CD14-positive monocyte (primary cell): Measurements from ENCODE around the gene MARVELD1. TPM values are rescaled to one million over a fixed set of nuclear protein-coding genes. Genes with fewer than 3 reads are reported as not detected.

Experiments
- DNase-seq, 3 donors: peaks; one replicate each; pipeline ENCODE4 v3.0.0-alpha.2; 2011 to 2022
- H2AFZ ChIP-seq: 2 replicates; pipeline ENCODE4 v1.6.0; 2012; ENCODE audit warnings: mild to moderate bottlenecking, low read depth, low read length, inconsistent platforms; ENCODE audit not compliant: insufficient read depth, poor library complexity, severe bottlenecking
- H3K27ac ChIP-seq, 2 donors: 1 replicate in 1 of 2; 2 replicates in 1 of 2; pipeline ENCODE4 v1.5.1; 2012 to 2013; ENCODE audit warnings: low read length in 2 of 2, control low read depth in 1 of 2, inconsistent platforms in 1 of 2, low read depth in 1 of 2, mild to moderate bottlenecking in 1 of 2
- H3K27me3 ChIP-seq, 2 donors: one replicate each; pipeline versions ENCODE4 v1.6.0 to v1.6.1; 2011 to 2013; ENCODE audit warnings: low read length in 2 of 2; ENCODE audit not compliant: control insufficient read depth in 2 of 2, insufficient read depth in 2 of 2
- H3K36me3 ChIP-seq, 2 donors: replicated peaks in 1 of 2; 1 replicate in 1 of 2; 2 replicates in 1 of 2; pipeline versions ENCODE4 v1.5.1 to v1.6.1; 2012 to 2013; ENCODE audit warnings: low read length in 2 of 2, control low read depth in 1 of 2, inconsistent platforms in 1 of 2, mild to moderate bottlenecking in 1 of 2; ENCODE audit not compliant: insufficient read depth in 2 of 2, control insufficient read depth in 1 of 2
- H3K4me1 ChIP-seq, 2 donors: 1 replicate in 1 of 2; 2 replicates in 1 of 2; pipeline versions ENCODE4 v1.5.1 to v1.6.1; 2012 to 2013; ENCODE audit warnings: low read length in 2 of 2, control low read depth in 1 of 2, inconsistent platforms in 1 of 2, mild to moderate bottlenecking in 1 of 2, moderate library complexity in 1 of 2; ENCODE audit not compliant: insufficient read depth in 2 of 2, control insufficient read depth in 1 of 2
- H3K4me2 ChIP-seq: replicated peaks from 2 replicates; pipeline ENCODE3; 2012; ENCODE audit warnings: low read length, moderate library complexity, mild to moderate bottlenecking; ENCODE audit not compliant: poor library complexity, severe bottlenecking; ENCODE audit errors: extremely low read depth
- H3K4me3 ChIP-seq, 3 experiments: fragments of 200-600 bp in 1 of 3; sonication (generic) in 1 of 3; replicated peaks in 1 of 3; 1 replicate in 2 of 3; 2 replicates in 1 of 3; pipeline ENCODE4 v1.5.1; 2011 to 2013; ENCODE audit warnings: low read length in 3 of 3, mild to moderate bottlenecking in 3 of 3, control low read depth in 2 of 3, low read depth in 2 of 3, inconsistent platforms in 1 of 3, moderate library complexity in 1 of 3
- H3K79me2 ChIP-seq: 2 replicates; pipeline ENCODE4 v1.6.0; 2012; ENCODE audit warnings: mild to moderate bottlenecking, control low read depth, inconsistent platforms, low read length, moderate library complexity; ENCODE audit not compliant: insufficient read depth
- H3K9ac ChIP-seq: 2 replicates; pipeline ENCODE4 v1.6.0; 2017; ENCODE audit warnings: low read length, mild to moderate bottlenecking; ENCODE audit not compliant: insufficient read depth, poor library complexity, severe bottlenecking
- H3K9me3 ChIP-seq, 2 donors: replicated peaks in 1 of 2; 1 replicate in 1 of 2; 2 replicates in 1 of 2; pipeline versions ENCODE4 v1.5.1 to v1.6.1; 2012 to 2013; ENCODE audit warnings: low read length in 2 of 2, control low read depth in 1 of 2; ENCODE audit not compliant: control insufficient read depth in 1 of 2, insufficient read depth in 1 of 2
- H4K20me1 ChIP-seq: 2 replicates; pipeline ENCODE4 v1.6.0; 2012; ENCODE audit warnings: mild to moderate bottlenecking, low read length, control low read depth, moderate library complexity; ENCODE audit not compliant: insufficient read depth
- H3K27ac Mint-ChIP-seq, 7 donors: one replicate each; pipeline ENCODE4 v1.8.0; 2020; ENCODE audit warnings: mild to moderate bottlenecking in 7 of 7, mixed read lengths in 7 of 7, moderate library complexity in 6 of 7, inconsistent platforms in 2 of 7
- H3K27me3 Mint-ChIP-seq, 3 donors: one replicate each; pipeline ENCODE4 v1.8.0; 2021 to 2022; ENCODE audit warnings: low read depth in 3 of 3, mild to moderate bottlenecking in 3 of 3, mixed read lengths in 3 of 3, moderate library complexity in 3 of 3, inconsistent platforms in 1 of 3
- H3K36me3 Mint-ChIP-seq, 2 donors: one replicate each; pipeline ENCODE4 v1.8.0; 2020; ENCODE audit warnings: mixed read lengths in 2 of 2, inconsistent platforms in 1 of 2, mild to moderate bottlenecking in 1 of 2
- H3K4me1 Mint-ChIP-seq: one replicate; pipeline ENCODE4 v1.8.0; 2020; ENCODE audit warnings: mild to moderate bottlenecking, mixed read lengths
- H3K4me3 Mint-ChIP-seq, 2 donors: one replicate each; pipeline ENCODE4 v1.8.0; 2020; ENCODE audit warnings: mild to moderate bottlenecking in 2 of 2, mixed read lengths in 2 of 2, moderate library complexity in 1 of 2
- H3K9me3 Mint-ChIP-seq, 7 donors: one replicate each; pipeline ENCODE4 v1.8.0; 2020 to 2022; ENCODE audit warnings: mixed read lengths in 7 of 7, mild to moderate bottlenecking in 6 of 7, moderate library complexity in 6 of 7, inconsistent platforms in 2 of 7
- WGBS: methylation state at CpG from one replicate; pipeline ENCODE4 v1.1.5; 2013; ENCODE audit warnings: missing lambda C conversion rate; ENCODE audit not compliant: insufficient coverage; 5-methylcytosine and 5-hydroxymethylcytosine counted together
- intact Hi-C, 2 donors: fragments of 100-400 bp; cut with micrococcal nuclease; formaldehyde crosslinking; loops; one replicate each; pipeline versions ENCODE4 v1.15.0 to v1.15.1; 2023
- polyA plus RNA-seq, 3 donors: library from polyadenylated mRNA; depleted of rRNA in 1 of 3; unstranded in 2 of 3; stranded (reverse) in 1 of 3; fragments of 300-500 nt in 2 of 3; fragments of >200 nt in 1 of 3; fragmentation: Illumina TruSeq in 2 of 3; gene quantifications; 1 replicate in 2 of 3; 2 replicates in 1 of 3; pipeline ENCODE4 v1.2.3, GENCODE V29; 2012 to 2021
- TF ChIP-seq, protein P1 (sequence below): fragments of 200-600 bp; IDR thresholded peaks from one replicate; pipeline ENCODE4 v1.8.0; 2022; ENCODE audit warnings: antibody characterized with exemption, mild to moderate bottlenecking

Gene MARVELD1
- polyA plus RNA-seq, 3 donors = 3.7 to 28.0 (median 9.2) TPM

DNA sequence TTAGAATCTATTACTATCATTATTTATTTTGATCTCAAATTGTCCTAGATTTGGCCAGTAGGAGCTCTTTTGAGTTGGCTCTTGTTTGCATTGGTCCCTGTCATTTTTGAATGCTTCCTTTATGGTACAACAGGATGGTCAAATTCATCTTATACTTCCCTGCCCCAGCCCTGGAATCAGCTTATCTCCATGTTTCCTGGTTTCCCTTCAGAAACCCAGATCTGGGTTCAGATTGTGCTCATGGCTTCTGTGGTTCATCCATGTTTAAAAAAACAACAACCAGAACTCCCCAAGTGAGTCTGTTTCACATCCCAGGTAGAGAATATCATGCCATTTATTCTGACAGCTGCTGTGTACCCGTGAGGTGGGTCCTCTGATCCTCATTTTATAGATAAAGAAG, 34.0 kb downstream of the MARVELD1 start:
- H3K27ac ChIP-seq = no peak overlapping the region
- peaks cover 93 to 99% of the 10 kb centered on the region in 2 donors for H3K36me3 ChIP-seq
- H4K20me1 ChIP-seq = peaks cover 34% of the 10 kb centered on the region
- H3K27me3 Mint-ChIP-seq = no peaks in the 10 kb centered on the region
- no peak overlapping the region for H3K27ac Mint-ChIP-seq
- intact Hi-C loops = no loop called here
- 100% methylated on average over 1 of the region's 1 CpG for WGBS
- peaks cover 88 to 92% of the 10 kb centered on the region in 2 donors for H3K36me3 Mint-ChIP-seq
- H3K27me3 ChIP-seq = no peaks in the 10 kb centered on the region
- TF ChIP-seq, protein P1, sequence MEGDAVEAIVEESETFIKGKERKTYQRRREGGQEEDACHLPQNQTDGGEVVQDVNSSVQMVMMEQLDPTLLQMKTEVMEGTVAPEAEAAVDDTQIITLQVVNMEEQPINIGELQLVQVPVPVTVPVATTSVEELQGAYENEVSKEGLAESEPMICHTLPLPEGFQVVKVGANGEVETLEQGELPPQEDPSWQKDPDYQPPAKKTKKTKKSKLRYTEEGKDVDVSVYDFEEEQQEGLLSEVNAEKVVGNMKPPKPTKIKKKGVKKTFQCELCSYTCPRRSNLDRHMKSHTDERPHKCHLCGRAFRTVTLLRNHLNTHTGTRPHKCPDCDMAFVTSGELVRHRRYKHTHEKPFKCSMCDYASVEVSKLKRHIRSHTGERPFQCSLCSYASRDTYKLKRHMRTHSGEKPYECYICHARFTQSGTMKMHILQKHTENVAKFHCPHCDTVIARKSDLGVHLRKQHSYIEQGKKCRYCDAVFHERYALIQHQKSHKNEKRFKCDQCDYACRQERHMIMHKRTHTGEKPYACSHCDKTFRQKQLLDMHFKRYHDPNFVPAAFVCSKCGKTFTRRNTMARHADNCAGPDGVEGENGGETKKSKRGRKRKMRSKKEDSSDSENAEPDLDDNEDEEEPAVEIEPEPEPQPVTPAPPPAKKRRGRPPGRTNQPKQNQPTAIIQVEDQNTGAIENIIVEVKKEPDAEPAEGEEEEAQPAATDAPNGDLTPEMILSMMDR = no peak
- no peak overlapping the region for H3K4me3 ChIP-seq
- no peak for DNase-seq
- H3K9me3 Mint-ChIP-seq = no peaks in the 10 kb centered on the region
- H3K4me3 Mint-ChIP-seq = no peak overlapping the region
- peaks cover 5% of the 10 kb centered on the region for H3K79me2 ChIP-seq
- no peak overlapping the region for H3K4me2 ChIP-seq
- no peak overlapping the region for H2AFZ ChIP-seq
- no peaks in the 10 kb centered on the region for H3K9me3 ChIP-seq
- H3K9ac ChIP-seq = no peak overlapping the region
- H3K4me1 Mint-ChIP-seq = no peaks in the 10 kb centered on the region
- no peaks in the 10 kb centered on the region for H3K4me1 ChIP-seq

DNA sequence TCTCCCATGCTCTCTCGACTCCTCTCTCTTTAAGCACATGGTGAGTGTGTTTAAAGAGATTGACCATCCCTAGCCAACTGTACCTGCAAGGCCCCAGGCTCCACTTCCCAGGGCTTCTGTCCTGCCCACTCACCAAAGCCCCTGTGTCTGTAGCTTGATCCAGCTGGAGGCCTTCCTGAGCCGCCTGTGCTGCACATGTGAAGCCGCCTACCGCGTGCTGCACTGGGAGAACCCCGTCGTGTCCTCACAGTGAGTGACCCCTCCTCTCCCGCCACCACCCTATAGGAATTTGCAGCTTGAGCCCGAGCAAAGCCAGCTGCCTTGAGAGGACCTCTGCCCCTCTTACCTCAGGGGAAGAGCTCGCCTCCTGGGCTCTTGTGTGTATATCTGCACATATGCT, 34.6 kb downstream of the MARVELD1 start:
- DNase-seq = no peak
- Mint-ChIP-seq H3K27ac (no peak overlapping the region), H3K4me1 (no peaks in the 10 kb centered on the region), H3K4me3 (no peak overlapping the region), H3K27me3 (no peaks in the 10 kb centered on the region), H3K9me3 (no peaks in the 10 kb centered on the region), H3K36me3 (peaks cover 89 to 93% of the 10 kb centered on the region in 2 donors)
- no peaks in the 10 kb centered on the region for H3K4me1 ChIP-seq
- H3K9me3 ChIP-seq = no peaks in the 10 kb centered on the region
- no peak overlapping the region for H3K4me3 ChIP-seq
- TF ChIP-seq, protein P1 = no peak
- no peak overlapping the region for H3K9ac ChIP-seq
- 92% methylated on average over 8 of the region's 10 CpGs for WGBS
- H3K4me2 ChIP-seq = no peak overlapping the region
- H2AFZ ChIP-seq = no peak overlapping the region
- no peaks in the 10 kb centered on the region for H3K27me3 ChIP-seq
- peaks cover 93 to 99% of the 10 kb centered on the region in 2 donors for H3K36me3 ChIP-seq
- H4K20me1 ChIP-seq = peaks cover 30% of the 10 kb centered on the region
- H3K27ac ChIP-seq = no peak overlapping the region
- intact Hi-C loops = no loop called here
- no peaks in the 10 kb centered on the region for H3K79me2 ChIP-seq
